Activated naive CD8-positive, alpha-beta T cell treated with anti-CD3 and anti-CD28 coated beads, Interleukin-2, amount 10 ng/mL, durations not matched to agents 7 days and 5 days (primary cell): ENCODE results near the gene PARM1. TPM values are rescaled to one million over a fixed set of nuclear protein-coding genes. Genes with fewer than 3 reads are reported as not detected.

Experiments
- ATAC-seq: fragments of 150-1000 bp; cut with Tn5 transposase; one replicate; pipeline ENCODE4 v1.10.0; 2021; ENCODE audit warnings: low read depth, moderate library complexity
- POLR2A ChIA-PET: fragments of 350-600 bp; sonication (Branson Sonifier 250); formaldehyde crosslinking; loops from one replicate; lab custom pipeline; 2021; ENCODE audit warnings: antibody characterized with exemption; lab: Charles Lee
- DNase-seq: peaks from one replicate; pipeline ENCODE4 v3.0.0; 2021
- H3K27ac Mint-ChIP-seq: one replicate; pipeline ENCODE4 v1.8.0; 2022; ENCODE audit warnings: mild to moderate bottlenecking, mixed read lengths
- H3K27me3 Mint-ChIP-seq: one replicate; pipeline ENCODE4 v1.8.0; 2022; ENCODE audit warnings: mild to moderate bottlenecking, moderate library complexity, mixed read lengths
- H3K36me3 Mint-ChIP-seq: one replicate; pipeline ENCODE4 v1.8.0; 2021; ENCODE audit warnings: mild to moderate bottlenecking, mixed read lengths
- H3K4me1 Mint-ChIP-seq: one replicate; pipeline ENCODE4 v1.8.0; 2021; ENCODE audit warnings: mixed read lengths
- H3K4me3 Mint-ChIP-seq: one replicate; pipeline ENCODE4 v1.8.0; 2022; ENCODE audit warnings: mild to moderate bottlenecking, moderate library complexity, mixed read lengths
- H3K9me3 Mint-ChIP-seq: one replicate; pipeline ENCODE4 v1.8.0; 2021; ENCODE audit warnings: mixed read lengths
- total RNA-seq, 2 experiments: library from RNA; stranded (reverse); gene quantifications; one replicate each; pipeline ENCODE4 v1.2.3, GENCODE V29; 2021

Gene PARM1
- total RNA-seq, 2 experiments from 2014 or later: not detected

- no peaks in the 10 kb centered on the region for H3K27me3 Mint-ChIP-seq
- no peaks in the 10 kb centered on the region for H3K4me1 Mint-ChIP-seq
- no peak overlapping the region for H3K4me3 Mint-ChIP-seq
- no peaks in the 10 kb centered on the region for H3K9me3 Mint-ChIP-seq
- no peak overlapping the region for H3K27ac Mint-ChIP-seq
- ATAC-seq: no peak
- H3K36me3 Mint-ChIP-seq: no peaks in the 10 kb centered on the region
- POLR2A ChIA-PET: no interaction called here
- DNase-seq: no peak
Observed at GRCh38 chr4:74950200-74950599, 17.3 kb downstream of the PARM1 start.

- Mint-ChIP-seq H3K27ac (no peak overlapping the region), H3K36me3 (no peaks in the 10 kb centered on the region), H3K9me3 (no peaks in the 10 kb centered on the region), H3K27me3 (no peaks in the 10 kb centered on the region), H3K4me1 (no peaks in the 10 kb centered on the region), H3K4me3 (no peak overlapping the region)
- ATAC-seq (no peak), DNase-seq (no peak)
- POLR2A ChIA-PET: no interaction called here
Observed at GRCh38 chr4:74950882-74951281, 18.0 kb downstream of the PARM1 start.

- POLR2A ChIA-PET: no interaction called here
- ATAC-seq: no peak
Observed at GRCh38 chr4:74953647-74954046, 20.7 kb downstream of the PARM1 start.

GRCh38 chr4:74958881-74959280 is 26.0 kb downstream of the PARM1 start:
- ATAC-seq (no peak), DNase-seq (no peak)
- Mint-ChIP-seq H3K36me3 (no peaks in the 10 kb centered on the region), H3K9me3 (no peaks in the 10 kb centered on the region), H3K27ac (no peak overlapping the region), H3K27me3 (peaks cover 5% of the 10 kb centered on the region), H3K4me3 (no peak overlapping the region), H3K4me1 (no peaks in the 10 kb centered on the region)
- POLR2A ChIA-PET: no interaction called here

More at GRCh38 chr4:74953647-74954046, 20.7 kb downstream of the PARM1 start:
- no peaks in the 10 kb centered on the region for H3K4me1 Mint-ChIP-seq
- no peaks in the 10 kb centered on the region for H3K9me3 Mint-ChIP-seq
- H3K27me3 Mint-ChIP-seq: peaks cover 5% of the 10 kb centered on the region
- no peaks in the 10 kb centered on the region for H3K36me3 Mint-ChIP-seq
- DNase-seq: no peak
- no peak overlapping the region for H3K4me3 Mint-ChIP-seq
- no peak overlapping the region for H3K27ac Mint-ChIP-seq

GRCh38 chr4:74961230-74961629 is 28.3 kb downstream of the PARM1 start:
- no peaks in the 10 kb centered on the region for H3K9me3 Mint-ChIP-seq
- POLR2A ChIA-PET: no interaction called here
- no peak for DNase-seq
- H3K27me3 Mint-ChIP-seq: peaks cover 2% of the 10 kb centered on the region
- H3K4me1 Mint-ChIP-seq: no peaks in the 10 kb centered on the region
- no peak overlapping the region for H3K4me3 Mint-ChIP-seq
- H3K27ac Mint-ChIP-seq: no peak overlapping the region
- no peak for ATAC-seq
- no peaks in the 10 kb centered on the region for H3K36me3 Mint-ChIP-seq

- H3K36me3 Mint-ChIP-seq: no peaks in the 10 kb centered on the region
- POLR2A ChIA-PET: no interaction called here
- H3K4me1 Mint-ChIP-seq: no peaks in the 10 kb centered on the region
- H3K27ac Mint-ChIP-seq: no peak overlapping the region
- no peaks in the 10 kb centered on the region for H3K9me3 Mint-ChIP-seq
- DNase-seq: no peak
- peaks cover 3% of the 10 kb centered on the region for H3K27me3 Mint-ChIP-seq
- no peak for ATAC-seq
- H3K4me3 Mint-ChIP-seq: no peak overlapping the region
Observed at GRCh38 chr4:74962584-74962983, 29.7 kb downstream of the PARM1 start.

GRCh38 chr4:74964311-74964710 is 31.4 kb downstream of the PARM1 start:
- ATAC-seq: no peak
- H3K27me3 Mint-ChIP-seq: peaks cover 4% of the 10 kb centered on the region

GRCh38 chr4:74967324-74967723 is 34.4 kb downstream of the PARM1 start:
- H3K9me3 Mint-ChIP-seq: no peaks in the 10 kb centered on the region
- no peaks in the 10 kb centered on the region for H3K36me3 Mint-ChIP-seq
- peaks cover 6% of the 10 kb centered on the region for H3K27me3 Mint-ChIP-seq
- no peaks in the 10 kb centered on the region for H3K4me1 Mint-ChIP-seq
- ATAC-seq (no peak), DNase-seq (no peak)
- POLR2A ChIA-PET: no interaction called here
- H3K27ac Mint-ChIP-seq: no peak overlapping the region
- no peak overlapping the region for H3K4me3 Mint-ChIP-seq

More at GRCh38 chr4:74964311-74964710, 31.4 kb downstream of the PARM1 start:
- Mint-ChIP-seq H3K27ac (no peak overlapping the region), H3K4me1 (no peaks in the 10 kb centered on the region), H3K9me3 (no peaks in the 10 kb centered on the region), H3K4me3 (no peak overlapping the region), H3K36me3 (no peaks in the 10 kb centered on the region)
- no peak for DNase-seq
- POLR2A ChIA-PET: no interaction called here

- no peaks in the 10 kb centered on the region for H3K9me3 Mint-ChIP-seq
- no peak overlapping the region for H3K4me3 Mint-ChIP-seq
- ATAC-seq: no peak
Observed at GRCh38 chr4:74968456-74969164, 35.7 kb downstream of the PARM1 start.

GRCh38 chr4:74969507-74970474 is 36.9 kb downstream of the PARM1 start:
- H3K4me3 Mint-ChIP-seq: no peak overlapping the region
- no peaks in the 10 kb centered on the region for H3K9me3 Mint-ChIP-seq
- POLR2A ChIA-PET: interaction anchor here (0.6 kb wide), 1 partner anchor 54 kb away, joined by 4 read pairs; no protein-coding TSS in a partner anchor

More at GRCh38 chr4:74968456-74969164, 35.7 kb downstream of the PARM1 start:
- no peaks in the 10 kb centered on the region for H3K4me1 Mint-ChIP-seq
- POLR2A ChIA-PET: no interaction called here
- DNase-seq: no peak
- H3K36me3 Mint-ChIP-seq: no peaks in the 10 kb centered on the region
- peaks cover 6% of the 10 kb centered on the region for H3K27me3 Mint-ChIP-seq
- no peak overlapping the region for H3K27ac Mint-ChIP-seq

GRCh38 chr4:74970577-74970976 is 37.7 kb downstream of the PARM1 start:
- no peaks in the 10 kb centered on the region for H3K36me3 Mint-ChIP-seq
- no peak for DNase-seq
- no peak overlapping the region for H3K4me3 Mint-ChIP-seq
- POLR2A ChIA-PET: no interaction called here
- ATAC-seq: no peak
- H3K9me3 Mint-ChIP-seq: no peaks in the 10 kb centered on the region
- H3K27ac Mint-ChIP-seq: no peak overlapping the region
- H3K4me1 Mint-ChIP-seq: no peaks in the 10 kb centered on the region
- H3K27me3 Mint-ChIP-seq: peaks cover 6% of the 10 kb centered on the region

More at GRCh38 chr4:74969507-74970474, 36.9 kb downstream of the PARM1 start:
- H3K4me1 Mint-ChIP-seq: no peaks in the 10 kb centered on the region
- peaks cover 6% of the 10 kb centered on the region for H3K27me3 Mint-ChIP-seq
- H3K36me3 Mint-ChIP-seq: no peaks in the 10 kb centered on the region
- DNase-seq (no peak), ATAC-seq (no peak)
- H3K27ac Mint-ChIP-seq: no peak overlapping the region

- DNase-seq (no peak), ATAC-seq (no peak)
- Mint-ChIP-seq H3K4me3 (no peak overlapping the region), H3K9me3 (no peaks in the 10 kb centered on the region), H3K4me1 (no peaks in the 10 kb centered on the region), H3K36me3 (no peaks in the 10 kb centered on the region), H3K27ac (no peak overlapping the region), H3K27me3 (peaks cover 4% of the 10 kb centered on the region)
- POLR2A ChIA-PET: no interaction called here
Observed at GRCh38 chr4:74971862-74972261, 38.9 kb downstream of the PARM1 start.

- H3K27ac Mint-ChIP-seq: no peak overlapping the region
- ATAC-seq: no peak
- POLR2A ChIA-PET: no interaction called here
- no peaks in the 10 kb centered on the region for H3K36me3 Mint-ChIP-seq
- peaks cover 2% of the 10 kb centered on the region for H3K27me3 Mint-ChIP-seq
- no peaks in the 10 kb centered on the region for H3K4me1 Mint-ChIP-seq
- H3K4me3 Mint-ChIP-seq: no peak overlapping the region
- no peak for DNase-seq
- H3K9me3 Mint-ChIP-seq: peaks cover 10% of the 10 kb centered on the region
Observed at GRCh38 chr4:74975082-74975481, 42.2 kb downstream of the PARM1 start.
